ENCODE data around the gene MERTK. TPM values are rescaled to one million over a fixed set of nuclear protein-coding genes. Genes with fewer than 3 reads are reported as not detected.

The MERTK gene
- polyA plus RNA-seq, 1 donor: 4.4 TPM

DNA sequence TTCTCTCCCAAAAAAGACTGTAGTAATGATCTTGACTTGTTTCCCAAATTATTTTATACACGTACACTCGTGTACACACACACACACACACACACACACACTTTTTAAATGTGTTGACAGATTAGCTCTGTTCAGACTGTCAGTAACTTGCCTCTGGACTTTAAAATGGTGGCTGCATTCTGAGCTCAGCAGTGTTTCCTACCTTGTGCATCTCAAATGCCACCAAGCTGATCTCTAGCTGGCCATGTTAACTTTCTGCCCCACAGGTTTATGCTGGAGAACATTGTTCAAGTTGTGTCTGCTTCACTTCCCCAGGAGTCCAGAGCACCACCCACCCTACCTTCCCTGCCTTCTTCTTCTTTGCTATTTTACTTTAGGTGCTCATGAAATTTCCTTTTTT is 83.3 kb downstream of the MERTK start:
- DNase-seq: no peak

DNA sequence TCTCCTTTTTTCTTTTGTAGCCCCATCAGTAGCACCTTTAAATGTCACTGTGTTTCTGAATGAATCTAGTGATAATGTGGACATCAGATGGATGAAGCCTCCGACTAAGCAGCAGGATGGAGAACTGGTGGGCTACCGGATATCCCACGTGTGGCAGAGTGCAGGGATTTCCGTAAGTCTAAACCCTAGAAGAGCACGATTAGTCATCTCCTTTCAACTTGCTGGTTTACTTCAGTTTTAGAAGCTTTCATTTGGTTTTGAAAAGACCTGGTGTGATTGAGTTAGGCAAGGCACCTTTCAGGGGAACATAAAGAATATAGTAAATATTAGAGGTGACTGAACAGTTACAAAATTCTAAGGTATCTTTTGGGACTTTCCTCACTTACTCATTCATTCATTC is 84.4 kb downstream of the MERTK start:
- DNase-seq: no peak

DNA sequence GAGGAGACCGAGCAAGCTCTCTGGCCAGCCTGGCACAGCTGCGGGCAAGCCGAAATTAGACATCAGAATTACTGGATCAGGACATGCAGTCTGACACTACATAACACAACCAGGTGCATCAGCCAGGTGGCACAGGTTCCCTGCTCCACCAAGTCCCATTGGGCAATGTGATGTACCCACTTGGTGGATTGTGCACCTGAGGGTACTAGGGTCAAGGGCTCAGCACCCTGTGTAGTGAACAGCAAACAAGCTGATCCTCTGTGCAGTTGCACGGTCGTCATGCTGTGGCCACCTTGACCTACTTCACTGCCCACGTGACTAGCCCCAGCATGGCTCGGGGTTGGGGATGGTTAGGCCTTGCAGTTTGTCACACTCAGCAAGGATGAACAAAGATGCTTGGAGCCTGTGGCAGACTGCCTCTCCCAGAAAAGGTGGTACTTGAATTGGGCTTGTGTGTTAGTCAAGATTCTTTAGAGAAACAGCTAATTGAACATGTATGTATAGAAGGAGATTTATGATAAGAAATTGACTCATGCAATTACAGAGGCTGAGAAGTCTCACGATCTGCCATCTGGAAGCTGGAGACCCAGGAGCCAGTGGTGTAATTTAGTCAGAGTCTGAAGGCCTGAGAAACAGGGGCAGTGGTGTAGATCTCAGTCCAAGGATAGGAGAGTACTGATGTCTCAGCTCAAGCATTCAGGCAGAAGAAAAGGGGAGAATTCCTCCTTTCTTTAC is 85.2 kb downstream of the MERTK start:
- no peak for DNase-seq

DNA sequence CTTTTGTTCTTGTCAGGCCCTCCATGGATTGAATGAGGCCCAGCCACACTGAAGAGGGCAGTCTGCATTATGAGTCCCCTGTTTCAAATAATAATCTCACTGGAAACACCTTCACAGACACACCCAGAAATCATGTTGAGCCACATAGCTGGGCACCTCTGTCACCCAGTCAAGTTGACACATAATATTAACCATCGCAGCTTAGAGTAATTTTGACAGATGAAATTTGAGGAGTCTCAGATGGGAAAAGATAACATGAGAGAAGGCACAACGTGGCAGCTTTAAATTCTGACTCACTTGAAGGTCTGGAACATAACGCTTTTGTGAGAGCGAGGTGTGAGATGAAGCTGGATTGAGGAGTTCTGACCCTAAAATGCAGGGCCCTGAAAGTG is 85.8 kb downstream of the MERTK start:
- no peak for DNase-seq

DNA sequence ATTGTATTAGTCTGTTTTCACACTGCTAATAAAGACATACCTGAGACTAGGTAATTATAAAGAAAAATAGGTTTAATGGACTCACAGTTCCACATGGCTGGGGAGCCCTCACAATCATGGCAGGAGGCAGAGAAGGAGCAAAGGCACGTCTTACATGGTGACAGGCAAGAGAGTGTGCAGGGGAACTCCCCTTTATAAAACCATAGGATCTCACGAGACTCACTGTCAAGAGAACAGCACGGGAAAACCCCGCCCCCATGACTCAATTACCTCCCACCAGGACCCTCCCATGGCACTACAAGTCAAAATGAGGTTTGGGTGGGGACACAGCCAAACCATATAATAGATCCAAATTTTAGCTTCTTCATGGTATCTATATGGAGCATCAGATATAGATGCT is 87.1 kb downstream of the MERTK start:
- no peak for DNase-seq

DNA sequence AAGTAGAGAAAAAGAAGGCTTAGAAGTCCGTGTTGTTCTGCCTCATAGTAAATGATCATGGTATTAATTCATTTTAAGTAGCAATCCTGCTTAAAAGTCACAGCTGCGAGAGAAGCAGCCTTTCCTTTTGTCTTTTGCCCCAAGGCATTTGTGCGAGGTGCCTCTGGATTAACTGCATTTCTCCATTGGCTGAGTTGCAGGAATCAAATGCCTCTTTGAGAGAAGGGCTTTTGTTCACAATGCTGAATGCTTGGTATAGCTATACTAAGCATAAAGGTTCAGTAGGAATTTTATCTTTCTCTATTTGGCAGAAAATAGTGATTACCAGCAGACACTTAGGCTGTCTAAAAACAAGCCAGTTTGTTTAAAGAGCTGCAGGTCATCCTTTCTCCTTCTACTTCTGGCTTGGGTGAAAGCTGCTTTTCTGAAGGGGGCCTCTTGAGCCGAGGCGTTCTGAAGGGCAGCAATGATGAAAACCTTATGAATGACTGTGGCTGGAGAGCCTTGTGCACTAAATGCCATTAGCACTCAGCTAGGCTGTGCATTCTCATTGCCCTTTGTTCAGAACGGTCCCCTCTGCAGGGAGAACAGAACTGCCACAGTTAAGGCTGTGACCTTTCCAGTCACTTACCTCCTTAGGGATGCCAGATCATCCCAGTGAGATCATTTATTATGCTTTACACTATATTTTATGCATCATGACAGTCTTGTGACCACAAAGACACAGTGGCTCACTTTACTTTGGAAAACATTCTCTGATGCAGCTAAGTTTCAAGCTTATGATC is 87.9 kb downstream of the MERTK start:
- DNase-seq: no peak

DNA sequence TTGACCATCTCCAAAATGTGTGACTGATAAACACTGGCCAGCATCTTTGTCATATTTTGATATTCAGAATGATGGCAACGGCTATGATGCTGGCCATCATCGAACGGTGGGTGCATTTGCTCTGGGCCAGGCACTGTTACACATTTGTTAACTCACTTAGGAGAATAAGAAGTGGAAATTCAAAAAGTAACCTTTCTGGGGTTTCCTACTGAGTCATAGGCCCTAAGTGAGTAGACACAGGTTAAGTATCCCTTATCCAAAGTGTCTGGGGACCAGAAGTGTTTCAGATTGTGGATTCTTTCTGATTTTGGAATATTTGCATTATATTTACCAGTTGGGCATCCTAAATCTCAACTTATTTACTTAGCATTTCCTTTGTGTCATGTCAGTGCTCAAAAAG is 92.0 kb downstream of the MERTK start:
- no peak for DNase-seq

DNA sequence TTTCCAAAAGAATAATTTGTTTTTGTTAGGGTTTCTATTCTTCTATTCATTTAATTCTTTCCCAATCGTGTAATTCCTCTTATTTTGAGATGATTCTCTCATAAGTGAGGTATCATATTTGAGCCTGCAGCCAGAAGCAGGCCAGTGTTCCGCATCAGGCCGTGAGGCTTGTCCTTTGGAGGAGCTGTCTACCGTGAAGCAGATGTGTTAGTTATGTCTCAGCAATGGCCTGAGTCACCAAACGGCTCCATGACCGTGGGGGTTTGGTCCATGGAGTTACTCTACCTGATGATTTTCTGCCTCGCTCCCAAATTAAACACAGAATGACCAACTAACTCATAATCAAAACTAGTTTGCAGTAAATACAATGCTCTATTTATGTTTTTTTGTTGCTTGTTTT is 92.4 kb downstream of the MERTK start:
- no peak for DNase-seq

DNA sequence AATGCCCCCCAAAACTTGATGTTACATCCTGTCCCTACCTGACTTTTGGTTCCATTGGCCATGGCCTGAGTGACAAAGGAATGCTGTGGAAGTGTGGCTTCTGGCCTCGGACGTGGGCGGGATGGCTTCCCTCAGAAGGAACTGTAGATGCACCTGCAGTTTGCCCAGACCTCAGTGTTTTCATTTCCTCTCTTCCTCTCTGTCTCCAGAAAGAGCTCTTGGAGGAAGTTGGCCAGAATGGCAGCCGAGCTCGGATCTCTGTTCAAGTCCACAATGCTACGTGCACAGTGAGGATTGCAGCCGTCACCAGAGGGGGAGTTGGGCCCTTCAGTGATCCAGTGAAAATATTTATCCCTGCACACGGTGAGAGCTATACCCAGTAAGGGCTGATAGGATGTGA is 95.6 kb downstream of the MERTK start:
- DNase-seq: no peak

DNA sequence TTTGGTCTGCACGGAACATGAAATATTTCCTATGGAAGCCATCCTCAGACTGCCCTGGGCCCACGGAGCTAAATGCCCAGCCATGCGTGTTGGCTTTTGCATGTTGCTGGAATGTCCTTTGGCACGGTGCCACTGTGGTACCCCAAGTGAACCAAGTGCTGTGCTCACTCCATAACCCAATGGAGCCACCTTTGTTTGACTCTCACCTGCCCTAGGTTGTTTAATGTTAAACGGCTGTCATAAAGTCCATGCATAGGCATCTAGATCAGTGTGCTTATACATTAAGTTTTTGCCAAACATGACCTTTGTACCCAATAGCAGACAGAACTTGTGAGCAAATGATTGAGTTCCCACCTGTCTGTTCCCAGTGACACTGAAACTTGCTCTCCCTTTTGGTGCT is 96.7 kb downstream of the MERTK start:
- DNase-seq: no peak

DNA sequence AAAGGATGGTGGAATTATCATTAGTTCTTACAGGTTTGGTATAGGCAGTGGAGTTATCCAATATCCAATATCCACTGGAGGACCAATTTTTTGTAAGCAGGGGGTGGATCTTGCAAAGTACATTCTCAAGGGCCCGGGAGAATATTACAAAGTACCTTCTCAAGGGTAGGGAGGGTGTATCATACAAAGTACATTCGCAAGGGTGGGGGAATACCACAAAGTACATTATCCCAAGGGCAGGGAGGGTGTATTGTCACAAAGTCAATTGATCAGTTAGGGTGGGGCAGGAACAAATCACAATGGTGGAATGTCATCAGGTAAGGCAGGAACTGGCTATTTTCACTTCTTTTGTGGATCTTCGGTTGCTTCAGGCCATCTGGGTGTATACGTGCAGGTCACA is 101.4 kb downstream of the MERTK start:
- no peak for DNase-seq

DNA sequence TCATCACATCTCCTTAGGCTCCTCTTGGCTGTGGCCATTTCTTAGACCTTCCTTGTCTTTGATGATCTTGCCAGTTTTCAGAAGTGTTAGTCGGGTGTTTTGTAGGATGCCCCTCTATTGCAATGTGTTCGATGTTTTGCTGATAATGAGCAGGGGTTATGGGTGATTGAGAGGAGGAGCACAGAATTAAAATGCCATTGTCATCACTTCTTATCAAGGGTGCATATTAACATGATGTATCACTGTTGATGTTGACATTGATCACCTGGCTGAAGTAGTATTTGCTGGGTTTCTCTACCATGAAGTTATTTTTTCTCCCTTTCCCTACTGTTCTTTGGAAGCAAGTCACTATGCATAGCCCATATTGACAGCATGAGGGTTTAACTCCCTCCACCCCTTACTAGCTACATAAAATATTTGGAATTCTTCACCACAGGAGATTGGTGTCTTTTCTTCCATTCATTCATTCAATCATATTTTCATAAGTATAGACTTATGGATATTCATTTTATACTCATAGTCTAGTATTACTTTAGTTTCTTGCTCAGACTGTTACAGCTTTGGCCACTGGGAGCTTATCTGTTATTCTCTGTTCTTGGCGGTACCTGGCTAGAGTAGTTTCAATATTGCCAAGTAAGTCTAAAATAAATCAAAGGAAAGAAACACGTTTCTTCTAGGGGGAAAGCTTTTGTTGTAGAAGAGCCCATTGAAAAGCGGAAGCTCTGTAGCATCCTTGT is 102.2 kb downstream of the MERTK start:
- DNase-seq: no peak

DNA sequence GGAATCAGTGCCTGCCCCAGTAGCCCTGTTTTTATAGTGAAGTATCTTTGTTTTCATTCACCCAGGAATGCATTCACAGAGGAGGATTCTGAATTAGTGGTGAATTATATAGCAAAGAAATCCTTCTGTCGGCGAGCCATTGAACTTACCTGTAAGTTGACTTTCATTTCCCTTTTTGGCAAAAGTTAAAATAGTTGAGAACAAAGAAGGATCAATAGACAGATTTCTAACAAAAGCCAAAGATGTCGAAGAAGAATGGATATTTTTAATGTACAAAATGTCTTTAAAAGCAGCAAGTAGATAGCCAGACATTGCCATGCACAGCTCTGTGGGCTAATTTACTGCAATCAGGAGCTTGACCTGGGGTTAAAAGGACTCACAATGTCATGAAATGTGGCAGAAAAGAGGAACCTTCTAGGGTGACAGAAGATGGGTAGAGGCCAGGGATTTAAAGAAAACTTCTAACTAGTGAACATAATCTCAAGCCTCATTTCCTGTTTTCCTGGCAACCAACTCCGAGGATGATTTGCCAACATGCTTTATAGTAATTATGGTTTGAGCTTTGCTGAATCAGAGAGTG is 102.8 kb downstream of the MERTK start:
- peak; percentile 8 for DNase-seq

DNA sequence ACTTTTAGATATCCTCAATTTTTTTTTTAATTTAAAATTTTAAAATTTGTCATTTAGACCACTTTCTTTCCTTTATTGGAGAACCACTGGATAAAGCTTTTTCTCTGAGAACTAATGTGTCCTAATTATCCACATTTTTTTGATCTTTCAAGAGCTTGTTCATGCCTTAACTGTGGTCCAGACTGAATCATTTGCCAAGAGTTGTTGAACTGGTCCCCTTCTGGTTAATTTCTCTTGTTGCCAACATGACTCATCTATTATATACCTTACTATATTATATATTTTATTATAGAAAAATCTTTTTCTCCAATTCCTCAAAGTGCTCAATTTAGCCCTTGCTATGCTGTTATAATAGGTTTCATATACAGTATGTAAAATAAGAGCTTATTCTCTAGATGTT is 103.5 kb downstream of the MERTK start:
- no peak for DNase-seq

DNA sequence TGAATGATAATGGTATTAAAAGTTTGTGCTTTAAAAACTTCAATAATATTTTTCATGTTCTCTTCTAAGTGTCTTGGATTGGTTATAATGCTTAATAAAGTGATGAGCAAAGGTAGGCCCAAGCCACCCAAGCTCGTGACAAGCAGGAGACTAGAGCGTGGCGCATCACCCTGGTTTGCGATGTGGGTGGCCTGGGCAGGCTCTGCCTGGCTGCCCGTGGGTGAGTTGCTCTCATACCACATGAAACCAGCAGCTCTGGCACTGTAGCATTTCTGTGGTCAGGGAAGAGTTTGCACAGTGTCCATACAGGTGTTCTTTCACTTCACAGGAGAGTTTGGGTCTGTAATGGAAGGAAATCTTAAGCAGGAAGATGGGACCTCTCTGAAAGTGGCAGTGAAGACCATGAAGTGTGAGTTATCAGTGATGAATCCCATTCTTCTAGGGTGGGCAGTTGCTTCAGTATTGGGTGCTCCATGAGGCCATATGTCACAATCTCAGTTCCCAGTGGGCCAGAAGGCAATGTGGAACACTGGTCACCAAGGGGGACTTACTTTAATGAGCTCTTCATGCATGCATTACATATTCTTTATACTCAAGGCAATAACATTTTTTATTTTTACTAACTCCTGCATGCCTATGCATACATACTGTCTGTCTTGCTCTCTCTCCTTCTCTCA is 105.3 kb downstream of the MERTK start:
- DNase-seq: no peak

DNA sequence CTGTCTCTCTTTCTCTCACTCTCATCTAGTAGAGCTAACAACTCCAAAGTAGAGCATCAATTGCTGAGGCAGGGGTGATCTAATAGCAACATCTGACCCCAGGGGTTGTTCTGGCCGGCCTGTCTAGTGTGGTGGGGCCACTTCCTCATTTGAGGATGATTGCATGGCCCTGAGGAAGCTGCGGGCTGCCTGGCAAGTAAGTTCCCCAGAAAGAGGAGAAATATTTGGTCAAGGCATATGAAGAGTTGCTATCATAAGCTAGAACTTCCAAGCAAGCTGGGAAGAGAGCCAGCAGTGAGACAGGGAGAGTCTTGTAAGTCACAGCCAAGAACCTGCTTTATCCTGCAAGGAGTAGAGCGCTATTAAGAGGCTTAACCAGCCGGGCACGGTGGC is 105.8 kb downstream of the MERTK start:
- DNase-seq: peak; percentile 33

DNA sequence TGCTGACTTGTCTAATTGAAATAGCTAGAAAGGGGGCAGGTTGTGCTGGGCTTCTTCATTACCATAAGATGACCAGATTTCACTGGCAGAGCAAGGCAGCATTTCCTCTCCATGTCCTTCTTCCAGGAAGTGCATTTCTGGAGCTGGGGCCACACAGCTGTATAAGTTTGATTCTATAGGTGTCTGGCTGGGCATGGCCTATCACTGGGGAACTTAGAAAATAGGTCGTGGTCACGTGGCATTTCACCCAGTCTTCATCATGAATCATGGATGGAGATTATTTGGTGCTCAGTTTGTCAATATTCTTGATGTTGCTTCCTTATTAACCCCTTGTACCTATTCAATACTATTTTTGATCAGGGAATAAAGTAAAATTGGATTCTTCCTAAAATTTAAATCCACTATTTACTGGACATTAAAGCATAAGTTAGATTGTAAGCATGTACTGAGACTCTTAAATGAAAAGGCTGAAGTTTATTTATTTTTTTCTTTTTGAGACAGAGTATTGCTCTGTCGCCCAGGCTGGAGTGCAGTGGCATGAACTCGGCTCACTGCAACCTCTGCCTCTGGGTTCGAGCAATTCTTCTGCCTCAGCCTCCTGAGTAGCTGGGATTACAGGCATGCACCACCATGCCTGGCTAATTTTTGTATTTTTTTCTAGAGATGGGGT is 107.1 kb downstream of the MERTK start:
- DNase-seq: no peak

DNA sequence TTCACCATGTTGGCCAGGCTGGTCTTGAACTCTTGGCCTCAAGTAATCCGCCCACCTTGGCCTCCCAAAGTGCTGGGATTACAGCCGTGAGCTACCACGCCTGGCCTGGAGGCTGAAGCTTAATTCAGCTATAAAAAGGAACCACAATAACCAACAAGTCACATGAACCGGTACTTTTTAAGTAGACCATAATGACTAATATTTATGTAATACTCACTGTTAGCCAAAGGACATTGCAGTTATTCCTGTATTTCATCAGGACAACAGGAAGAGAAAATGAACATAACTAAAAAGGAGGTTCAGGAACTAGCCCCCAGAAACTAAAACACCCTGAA is 107.6 kb downstream of the MERTK start:
- DNase-seq: no peak

DNA sequence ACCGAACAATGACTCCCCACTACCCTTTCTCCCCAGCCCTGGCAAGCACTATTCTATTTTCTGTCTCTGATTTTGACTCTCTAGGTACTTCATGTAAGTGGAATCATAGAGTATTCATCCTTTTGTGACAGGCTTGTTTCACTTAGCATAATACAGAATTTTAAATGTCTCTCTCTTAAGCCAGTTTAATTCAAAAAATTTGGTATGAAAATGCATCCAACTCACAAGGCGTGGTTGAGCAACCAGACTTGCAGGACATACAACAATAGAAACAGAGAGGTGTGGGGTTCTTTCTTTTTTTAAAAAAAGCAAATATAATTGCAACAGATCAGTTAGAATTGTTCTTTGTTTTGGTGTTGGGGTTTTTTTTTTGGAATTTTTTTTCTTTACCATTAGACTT is 109.1 kb downstream of the MERTK start:
- no peak for DNase-seq

DNA sequence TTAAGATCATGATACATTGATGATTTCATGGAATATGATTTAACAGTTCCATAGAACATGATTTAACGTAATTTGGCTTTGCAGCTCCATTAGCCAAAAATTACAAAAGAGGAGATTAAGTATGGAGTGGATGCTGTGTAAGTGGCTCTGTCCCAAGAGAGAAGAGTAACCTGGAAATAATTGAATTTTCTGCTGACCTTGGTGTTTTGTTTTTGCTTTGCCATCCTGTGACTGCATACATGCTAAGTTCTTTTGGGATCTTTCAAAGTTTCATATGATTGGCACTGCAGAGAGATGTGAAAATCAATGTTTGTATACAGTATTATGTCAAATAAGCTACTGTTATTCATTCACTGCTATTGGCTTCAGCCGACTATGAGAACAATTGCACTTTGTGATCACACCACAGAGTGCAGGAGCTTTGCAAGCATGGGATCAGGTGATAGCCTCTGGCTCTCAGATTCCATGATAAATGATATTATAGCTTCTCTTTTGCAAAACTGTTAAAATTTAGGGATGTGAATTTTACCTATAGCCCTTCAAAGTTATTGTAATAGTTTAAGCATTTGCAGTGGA is 110.6 kb downstream of the MERTK start:
- no peak for DNase-seq

DNA sequence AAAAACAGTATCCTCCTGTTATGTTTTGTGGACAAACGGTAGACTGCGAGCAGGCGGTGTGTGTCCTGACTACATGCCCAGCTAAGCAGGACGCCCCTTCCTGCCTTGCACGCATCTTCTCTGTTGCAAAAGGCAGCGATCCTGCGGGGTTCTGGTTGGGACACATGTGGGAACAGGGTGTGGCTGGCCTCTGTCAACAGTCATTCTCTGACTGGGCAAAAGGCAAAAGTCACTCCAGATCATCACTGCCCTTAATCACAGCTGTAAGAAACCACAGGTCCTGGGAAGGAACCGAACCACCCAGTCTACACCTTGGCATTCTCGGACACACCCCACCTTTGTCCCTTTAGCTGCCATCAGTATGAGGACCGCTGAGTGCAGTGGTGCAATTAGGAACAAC is 112.3 kb downstream of the MERTK start:
- no peak for DNase-seq

DNA sequence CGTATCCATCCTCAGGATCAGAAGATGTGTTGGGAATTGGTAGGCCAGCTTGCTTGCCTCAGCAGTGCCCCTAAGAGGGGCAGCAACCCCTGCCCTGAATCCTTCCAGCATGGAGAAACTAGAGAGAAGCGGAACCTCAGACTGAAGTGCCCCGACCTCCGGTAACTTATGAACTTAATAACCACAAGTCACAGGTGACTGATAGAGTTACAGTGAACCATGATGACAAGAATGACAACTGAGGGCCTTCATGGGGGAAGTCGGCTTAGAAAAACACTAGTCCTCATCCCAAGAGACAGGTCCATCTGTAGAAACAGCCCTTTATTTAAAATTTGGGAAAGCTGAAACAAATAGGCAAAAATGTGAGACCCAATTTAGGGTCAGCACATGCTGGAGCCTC is 114.1 kb downstream of the MERTK start:
- DNase-seq: no peak
